Stimulated activated CD4-positive, alpha-beta T cell treated with anti-CD3 and anti-CD28 coated beads, TNF-alpha, amount 100 ng/mL, for 24 hours (primary cell): Measurements from ENCODE around the gene KCNS1.

Experiments used
- DNase-seq, 3 experiments: peaks; one replicate each; pipeline ENCODE4 v3.0.0-alpha.2; 2020; ENCODE audit warnings: low read depth in 3 of 3

The KCNS1 gene

DNA sequence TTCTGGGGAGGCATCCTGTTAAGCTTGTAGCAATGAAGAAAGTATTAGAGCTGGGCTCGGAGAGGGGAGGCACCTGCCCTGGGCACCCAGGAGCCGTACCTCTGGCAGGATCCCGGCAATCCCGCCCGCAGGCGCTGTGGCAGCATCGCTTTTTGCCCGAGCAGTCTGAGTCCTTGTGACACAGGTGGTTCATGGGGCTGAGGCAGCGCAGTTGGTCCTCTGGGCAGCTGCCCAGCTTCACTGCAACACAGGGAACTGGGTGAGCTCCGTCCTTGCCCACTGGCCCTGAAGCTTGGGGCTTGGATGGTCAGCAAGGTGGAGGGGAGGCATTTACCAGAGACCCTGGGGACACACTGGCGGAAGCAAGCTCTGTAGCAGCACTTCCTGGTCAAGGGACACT is 9.4 kb upstream of the KCNS1 start:
- no peak for DNase-seq

DNA sequence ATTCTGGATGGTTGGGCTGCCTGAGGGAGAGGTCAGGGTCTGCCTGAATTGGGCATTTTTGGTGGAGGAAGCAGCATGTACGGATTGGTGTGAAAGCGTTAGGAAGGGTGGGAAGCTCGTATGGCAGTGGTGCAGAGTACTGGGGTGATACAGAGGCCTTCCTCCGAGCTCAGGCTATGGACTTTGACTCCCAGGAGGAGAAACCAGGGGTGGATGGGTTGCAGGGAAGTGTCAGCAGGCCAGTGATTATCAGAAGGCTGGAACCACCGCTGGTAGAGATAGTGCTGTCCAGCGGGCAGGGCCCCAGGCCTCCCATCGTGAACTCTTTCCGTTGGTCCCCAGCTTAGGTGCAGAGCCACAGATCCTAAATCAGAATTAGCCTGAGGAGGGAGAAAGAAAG is 8.7 kb upstream of the KCNS1 start:
- no peak for DNase-seq

DNA sequence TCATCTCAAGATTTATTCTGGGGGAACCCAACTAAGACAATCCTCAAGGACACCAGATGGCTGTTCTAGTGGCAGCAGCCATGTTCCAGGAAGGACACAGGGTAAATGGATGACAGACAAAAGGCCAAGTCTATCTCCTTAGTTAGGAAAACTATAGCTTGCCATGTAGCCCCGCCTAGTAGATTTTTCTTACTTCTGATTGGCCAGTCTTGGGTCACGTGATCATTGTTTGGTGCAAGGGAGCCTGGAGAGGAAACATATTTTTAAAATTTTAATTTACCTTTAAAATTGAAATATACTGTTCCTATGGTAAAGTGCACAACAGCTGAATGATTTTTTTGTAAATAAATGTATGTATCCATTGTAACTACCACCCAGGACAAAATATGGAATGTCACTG is 4.4 kb upstream of the KCNS1 start:
- no peak for DNase-seq

DNA sequence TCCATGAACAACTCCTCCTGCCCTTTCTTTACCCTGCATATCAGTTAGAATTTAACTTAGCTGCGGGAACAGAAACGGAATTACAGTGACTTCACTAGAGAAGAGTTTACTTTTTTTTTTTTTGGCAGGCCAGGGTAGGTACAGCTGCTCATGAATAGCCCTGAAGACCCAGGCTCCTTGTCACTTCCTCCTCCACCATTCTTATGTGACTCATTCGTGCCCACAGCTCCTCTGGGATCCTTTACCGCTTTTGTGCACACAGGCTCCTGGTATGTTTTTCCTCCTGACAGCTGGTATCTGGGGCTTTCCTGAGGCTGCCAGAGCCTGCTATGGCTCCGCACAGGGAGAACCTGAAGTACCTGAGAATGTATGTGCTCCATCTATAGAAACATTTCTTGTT is 3.9 kb upstream of the KCNS1 start:
- DNase-seq: no peak

DNA sequence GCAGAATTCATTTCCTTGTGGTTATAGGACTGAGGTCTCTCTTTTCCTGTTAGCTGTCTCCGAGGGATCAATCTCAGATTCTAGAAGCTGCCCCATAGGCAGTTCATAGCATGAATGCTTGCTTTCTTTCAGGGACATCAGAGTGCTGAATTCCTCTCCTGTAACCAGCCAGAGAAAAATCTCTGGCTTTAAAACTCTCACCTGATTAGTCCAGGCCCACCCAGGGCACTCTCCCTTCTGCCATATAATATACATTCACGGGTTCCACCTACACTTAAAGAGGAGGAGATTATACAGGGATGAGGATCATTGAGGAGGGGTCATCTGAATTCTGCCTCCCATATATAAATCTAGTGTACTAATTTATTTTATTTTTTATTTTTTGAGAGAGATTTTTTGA is 2.1 kb upstream of the KCNS1 start:
- no peak for DNase-seq

DNA sequence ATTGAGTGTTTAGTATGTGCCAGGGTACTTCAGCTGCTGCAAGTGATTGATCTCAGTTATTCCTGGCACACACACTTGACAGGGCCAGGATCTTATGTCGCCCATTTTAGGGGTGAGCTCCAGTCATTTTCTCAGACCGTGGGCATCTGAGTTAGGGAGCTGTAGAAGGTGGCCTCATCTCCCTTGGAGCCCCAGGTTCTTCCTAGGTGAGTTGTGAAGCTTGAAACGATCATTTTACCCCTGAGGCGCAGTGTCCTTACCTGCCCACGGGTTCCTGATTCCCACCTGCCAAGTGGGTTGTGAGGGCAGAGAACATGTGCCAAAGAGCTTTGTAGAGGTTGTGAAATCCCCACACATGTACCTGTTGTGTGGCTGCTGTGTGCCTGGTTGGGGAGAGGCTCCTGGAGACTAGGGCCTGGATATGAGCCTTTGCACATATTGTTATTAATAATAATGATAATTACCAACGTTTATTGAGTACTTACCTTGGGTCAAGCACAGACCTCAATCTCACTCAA is 465 bp upstream of the KCNS1 start:
- no peak for DNase-seq

DNA sequence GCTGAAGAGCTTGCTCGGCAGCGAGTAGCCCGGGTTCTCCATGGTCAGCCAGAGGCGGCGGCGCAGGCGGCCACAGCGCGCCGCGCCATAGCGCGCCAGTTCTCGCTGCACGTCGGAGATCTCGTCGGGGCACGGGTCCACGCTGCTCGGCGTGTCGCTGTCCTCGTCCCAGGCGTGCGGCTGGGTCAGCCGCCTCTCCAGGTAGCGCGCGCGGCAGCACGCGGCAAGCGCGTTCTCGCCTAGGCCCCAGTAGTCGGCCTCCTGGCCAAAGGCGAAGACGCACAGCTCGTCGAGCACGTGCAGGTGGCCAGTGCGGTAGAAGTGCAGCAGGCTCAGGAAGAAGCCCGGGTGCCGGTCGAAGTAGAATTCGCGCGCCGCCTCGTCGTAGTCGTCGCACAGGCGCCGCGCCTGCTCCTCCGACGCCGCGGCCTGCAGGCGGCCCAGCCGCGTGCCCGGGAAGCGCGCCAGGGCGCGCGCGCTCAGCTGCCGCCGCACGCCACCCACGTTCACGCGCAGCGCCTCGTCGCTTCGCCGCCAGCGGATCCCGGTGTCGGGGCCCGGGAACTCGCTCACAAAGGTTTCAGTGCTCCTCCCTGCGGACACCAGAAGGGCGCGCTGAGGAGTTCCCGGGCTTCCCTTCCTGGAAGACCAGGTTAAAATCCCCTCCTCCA is 2.7 kb downstream of the KCNS1 start:
- DNase-seq: peak in 1 of 3 experiments; percentile 35

DNA sequence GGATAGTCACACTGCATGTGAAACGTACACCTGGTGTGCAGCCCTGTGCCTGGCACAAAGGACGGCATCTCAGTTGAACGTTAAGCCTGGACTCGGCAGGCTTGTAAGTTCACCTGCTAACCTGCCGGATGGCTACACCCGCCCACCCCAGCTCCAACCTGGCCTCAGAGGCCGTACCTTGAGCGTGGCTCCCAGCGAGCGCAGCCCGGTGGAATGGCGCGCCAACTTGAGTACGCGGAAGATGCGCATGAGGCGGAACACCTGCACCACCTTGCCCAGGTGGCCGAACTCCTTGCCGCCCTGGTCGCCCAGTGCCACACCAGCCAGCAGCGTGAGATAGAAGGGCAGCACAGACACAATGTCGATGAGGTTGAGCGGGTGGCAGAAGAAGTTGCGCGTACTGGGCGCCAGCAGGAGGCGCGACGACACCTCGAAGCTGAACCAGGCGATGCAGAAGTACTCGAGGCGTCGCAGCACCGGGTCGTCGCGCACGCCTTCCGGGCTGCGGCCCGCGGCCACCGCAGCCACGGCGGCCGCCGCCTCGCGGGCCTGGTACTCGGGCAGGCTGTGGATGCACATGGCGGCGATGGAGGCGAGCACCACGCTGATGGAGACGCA is 3.3 kb downstream of the KCNS1 start:
- DNase-seq: peak in 1 of 3 experiments; percentile 55

DNA sequence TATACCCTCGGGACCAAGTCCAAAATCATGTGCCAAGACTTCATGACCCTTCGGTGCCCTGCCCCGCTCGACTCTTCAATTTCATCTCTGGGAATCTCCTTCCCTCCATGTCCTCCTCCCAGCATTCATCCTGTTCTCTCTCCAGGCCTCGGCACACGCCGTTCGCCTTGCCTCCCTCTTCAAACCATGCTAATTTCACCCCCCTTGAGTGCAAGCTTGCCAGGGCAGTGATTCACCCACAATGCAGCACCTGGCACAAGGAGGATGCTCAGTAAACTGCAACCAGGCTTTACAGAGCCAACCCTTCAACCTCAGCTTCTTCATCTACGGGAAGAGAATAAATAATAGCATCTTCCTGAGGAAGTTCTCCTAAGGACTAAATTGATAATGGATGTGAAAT is 4.1 kb downstream of the KCNS1 start:
- no peak for DNase-seq

DNA sequence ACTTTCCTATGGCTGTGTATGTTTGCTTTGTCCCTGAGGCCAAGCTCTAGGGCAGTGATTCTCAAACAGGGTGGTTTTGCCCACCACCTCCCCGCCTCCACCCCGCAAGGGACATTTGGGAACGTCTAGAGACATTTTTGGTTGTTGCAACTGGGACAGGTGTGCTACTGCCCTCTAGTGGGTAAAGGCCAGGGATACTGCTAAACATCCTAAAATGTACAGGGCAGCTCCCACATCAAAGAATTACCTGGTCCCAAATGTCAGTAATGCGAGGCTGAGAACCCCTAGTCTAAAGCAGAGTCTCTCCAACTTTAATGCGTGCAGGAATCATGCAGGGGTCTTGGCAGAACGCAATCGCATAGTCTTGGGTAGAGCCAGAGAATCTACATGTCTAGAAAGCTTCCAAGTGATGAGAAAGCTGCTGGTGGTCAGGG is 5.1 kb downstream of the KCNS1 start:
- peak; percentile 22 to 45 (median 44) for DNase-seq

DNA sequence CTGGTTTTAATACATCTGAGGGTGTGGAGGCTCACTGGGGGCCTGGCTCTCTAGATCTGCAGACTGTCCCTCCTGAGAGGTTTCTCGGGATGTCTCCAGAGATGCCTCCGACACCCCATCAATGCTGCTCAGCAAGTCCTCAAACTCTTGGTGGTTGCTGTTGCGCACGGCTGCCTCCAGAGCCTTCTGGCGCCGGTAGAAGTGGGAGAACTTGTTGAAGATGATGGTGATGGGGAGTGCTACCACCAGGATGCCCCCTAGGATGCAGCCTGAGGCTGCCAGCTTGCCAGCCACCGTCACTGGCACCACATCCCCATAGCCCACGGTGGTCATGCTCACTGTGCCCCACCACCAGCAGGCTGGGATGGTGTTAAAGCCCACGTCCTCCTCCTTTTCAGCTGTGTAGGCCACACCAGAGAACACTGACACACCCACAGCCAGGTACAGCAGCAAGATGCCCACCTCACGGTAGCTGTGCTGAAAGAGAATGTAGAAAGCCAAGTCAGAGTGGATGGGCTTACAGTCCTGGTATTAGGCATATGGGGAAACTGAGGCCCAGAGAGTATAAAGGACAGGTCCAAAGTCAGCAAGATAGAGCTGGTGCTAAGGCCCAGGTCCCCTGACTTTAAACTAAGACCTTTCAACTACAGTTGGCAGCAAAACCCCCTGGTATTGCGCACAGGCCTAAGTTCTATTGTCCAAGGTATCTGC is 5.9 kb downstream of the KCNS1 start:
- no peak for DNase-seq

DNA sequence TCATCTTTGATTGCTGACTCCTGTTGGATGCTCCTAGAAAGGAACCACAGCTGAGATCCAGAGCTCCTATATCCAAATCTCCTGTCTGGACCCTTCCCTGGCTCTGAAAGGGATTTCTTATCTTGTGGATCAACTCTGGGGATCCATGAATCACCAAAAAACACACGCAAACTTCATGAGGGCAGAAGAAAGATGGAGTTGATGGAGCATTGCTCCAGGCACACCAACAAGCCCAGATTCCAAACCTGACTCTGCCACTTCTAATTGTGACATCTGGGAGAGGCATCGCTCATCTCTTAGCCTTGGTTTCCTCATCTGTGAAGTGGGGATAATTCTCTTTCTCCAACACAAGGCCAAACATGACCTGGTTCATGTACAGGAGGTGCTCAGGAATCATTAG is 6.7 kb downstream of the KCNS1 start:
- DNase-seq: no peak

DNA sequence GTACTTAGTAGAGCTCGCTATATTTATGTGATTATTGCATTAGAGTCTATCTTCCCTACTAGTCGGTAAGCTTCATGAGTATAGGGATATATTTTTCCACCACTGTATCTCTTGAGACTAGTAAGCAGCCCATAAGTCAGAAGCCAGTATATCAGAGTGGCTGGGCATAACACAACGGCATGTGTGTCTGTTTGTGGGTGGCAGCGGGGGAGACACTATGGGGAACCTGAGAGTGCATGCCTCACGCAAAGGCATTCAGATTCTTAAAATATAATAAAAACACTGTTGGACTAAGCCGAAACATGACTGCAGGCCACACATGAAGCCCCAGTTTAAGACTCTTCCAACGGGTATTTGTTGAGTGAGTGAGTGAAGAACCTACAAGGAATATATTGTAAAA is 8.0 kb downstream of the KCNS1 start:
- DNase-seq: no peak

DNA sequence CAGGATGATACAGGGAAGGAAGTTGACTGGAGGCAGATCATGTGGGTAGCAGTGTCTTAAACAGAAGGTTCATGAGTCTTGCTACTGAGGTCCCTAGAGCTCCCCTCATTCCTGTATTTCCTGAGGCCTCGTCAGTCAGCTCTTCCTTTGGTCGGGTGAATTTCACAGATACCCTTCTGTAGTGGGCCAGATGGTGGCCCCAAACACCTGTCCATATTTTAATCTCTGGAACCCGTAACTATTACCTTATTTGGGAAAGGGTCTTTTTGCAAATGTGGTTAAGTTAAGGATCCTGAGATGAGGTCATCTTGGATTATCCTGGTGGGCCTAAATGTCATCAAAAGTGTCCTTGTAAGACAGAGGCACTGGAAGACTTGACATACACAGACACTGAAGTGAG is 9.6 kb downstream of the KCNS1 start:
- no peak for DNase-seq

DNA sequence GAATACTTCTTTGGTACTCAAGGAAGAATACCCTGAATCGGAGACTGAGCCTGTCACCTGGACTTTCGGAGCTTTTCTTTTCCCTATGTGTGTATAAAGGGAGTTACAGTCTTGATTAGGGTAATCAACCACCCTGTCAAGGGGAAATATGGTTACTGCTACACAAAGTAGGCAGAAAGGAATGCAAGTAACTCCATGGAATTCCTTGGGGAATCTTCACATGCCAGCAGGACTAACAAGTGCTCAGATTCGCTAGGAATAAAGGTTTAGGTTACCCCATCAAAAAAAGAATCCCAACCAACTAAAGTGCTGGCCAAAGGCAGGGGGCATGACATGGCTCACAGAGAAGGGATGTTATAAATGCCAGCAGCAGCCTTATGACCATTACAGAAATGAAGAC is 10.4 kb downstream of the KCNS1 start:
- DNase-seq: no peak

DNA sequence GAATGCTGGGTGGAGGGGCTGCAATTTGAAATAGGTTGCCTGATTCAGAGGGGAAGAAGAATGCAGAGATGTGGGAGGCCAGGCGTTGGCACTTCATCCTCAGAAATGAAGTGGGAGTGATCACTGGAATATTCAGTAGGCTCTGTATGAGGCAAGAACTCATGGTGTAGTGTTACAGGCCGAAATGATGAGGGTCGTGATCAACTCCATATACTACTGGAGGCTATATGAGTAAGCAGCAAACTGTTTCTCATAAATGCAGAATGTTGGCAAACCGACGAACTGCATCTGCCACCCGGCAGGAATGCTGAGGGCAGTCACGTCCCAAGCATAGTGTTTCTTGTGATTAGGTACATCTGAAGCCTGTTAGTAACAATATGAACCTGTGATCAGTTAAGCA is 12.7 kb downstream of the KCNS1 start:
- no peak for DNase-seq

DNA sequence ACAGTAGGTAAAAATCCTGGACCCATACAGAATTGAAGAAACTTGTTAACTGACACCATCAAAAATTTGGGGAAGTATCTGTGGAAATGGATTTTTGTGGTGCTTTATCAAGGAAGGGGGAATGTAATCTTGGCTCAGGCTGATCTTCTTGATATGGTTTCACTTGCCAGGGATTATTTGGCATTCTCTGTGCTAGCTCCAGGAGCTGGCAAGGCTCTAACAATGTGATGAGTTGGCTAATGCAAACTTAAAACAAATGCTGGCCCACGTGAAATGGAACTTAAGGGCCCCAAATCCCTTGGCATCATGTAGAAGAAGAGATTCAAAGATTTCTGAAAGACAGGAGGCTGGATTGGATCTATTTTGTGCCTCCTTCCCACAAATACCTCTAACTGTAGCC is 13.1 kb downstream of the KCNS1 start:
- no peak for DNase-seq

DNA sequence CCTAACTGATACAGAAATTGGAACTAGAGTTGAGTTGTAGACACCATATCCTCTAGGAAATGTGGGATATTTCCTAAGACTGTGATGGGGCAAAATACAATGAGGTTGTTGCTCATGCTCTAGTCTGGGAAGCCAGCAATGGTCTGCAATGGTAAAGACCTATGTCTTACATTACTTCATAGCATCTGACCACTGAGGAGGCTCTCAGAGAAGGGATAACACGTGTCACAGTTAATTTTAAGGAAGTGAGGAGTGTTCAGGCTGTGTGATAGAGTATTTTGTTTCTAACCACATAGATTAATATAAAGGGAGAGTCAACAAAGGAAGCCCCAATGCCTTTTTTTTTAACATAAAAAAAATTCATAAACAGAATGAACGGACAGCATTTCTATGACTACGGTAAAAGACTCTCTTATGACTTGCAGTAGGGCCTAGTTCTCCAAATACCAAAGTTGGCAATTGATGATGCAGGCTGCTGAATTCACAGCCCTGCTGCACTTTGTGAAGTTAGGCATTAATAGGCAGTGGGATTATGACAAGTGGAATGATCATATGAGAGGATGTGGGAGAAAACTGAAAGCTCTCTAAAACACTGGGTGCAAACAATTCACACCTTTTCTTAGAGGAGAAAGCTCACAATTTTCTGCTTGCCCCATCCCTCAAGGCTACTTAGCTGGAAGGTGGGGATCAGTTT is 13.7 kb downstream of the KCNS1 start:
- no peak for DNase-seq

DNA sequence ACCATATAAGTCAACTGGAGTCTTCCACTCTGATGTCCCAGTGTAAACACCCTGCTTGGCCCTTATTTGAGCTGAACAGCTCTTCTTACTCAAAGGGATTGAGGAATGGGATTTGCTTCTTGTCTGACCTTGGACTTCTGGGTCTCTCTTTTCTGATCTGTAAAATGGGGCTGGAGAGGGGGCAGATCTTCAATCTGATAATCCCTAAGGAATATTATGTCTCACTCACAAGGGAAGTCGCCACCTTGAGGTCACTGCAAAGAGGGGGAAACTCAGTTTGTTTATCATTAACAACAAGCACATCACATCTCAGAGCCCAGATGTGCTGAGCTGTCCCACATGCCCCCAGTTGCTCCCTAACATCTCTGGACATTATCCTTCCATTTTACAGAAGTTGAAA is 15.1 kb downstream of the KCNS1 start:
- DNase-seq: no peak

DNA sequence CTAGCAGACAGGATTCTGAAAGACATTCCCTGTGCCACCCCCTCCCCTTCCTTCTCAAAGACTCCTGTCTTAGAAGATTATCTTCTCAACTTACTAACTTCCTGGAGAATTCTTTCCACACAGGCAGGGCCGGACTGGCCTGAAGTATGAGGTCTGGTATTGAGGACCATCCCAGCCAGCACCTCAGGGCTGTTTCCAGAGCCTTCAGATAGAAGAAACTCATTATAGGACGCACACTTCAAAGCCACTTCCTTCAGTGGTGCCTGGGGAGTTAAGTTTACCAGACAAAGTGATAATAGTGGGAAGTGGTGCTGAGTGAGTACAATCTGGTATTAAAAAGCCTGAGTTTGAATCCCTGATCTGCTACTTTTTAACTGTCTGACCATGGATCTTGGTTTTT is 15.6 kb downstream of the KCNS1 start:
- no peak for DNase-seq

DNA sequence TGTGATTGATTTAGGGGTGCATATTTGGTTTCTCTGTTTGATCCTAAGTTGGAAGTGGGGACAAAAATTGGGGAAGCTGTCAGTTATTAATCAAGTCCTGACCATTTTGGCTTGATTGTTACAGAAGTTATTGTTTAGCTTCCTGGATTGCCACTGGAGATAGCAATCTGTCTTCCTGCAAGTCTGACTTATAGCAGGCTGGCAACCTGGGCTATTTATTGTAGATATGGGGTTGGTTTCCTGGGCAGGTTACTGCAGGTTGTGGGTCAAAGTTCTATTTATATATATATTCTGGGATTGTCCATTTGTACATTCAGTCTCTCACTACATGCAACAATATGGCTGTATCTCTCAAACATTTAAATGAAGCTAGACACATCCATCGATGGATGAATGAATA is 17.8 kb downstream of the KCNS1 start:
- no peak for DNase-seq

DNA sequence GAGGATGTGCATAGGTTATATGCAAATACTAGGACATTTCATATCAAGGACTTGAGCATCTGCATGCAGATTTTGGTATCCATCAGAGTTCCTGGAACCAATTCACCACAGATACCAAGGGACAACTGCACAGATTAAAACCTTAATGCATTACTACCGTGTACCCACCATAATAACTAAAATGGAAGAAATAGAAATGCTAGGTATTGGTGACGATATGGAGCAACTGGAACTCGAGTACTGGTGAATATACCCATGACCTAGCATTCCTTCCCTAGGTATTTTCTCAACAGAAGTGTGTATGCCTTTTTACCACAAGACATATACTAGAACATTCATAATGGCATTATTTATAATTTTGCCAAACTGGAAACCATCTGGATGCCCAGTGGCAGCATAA is 18.5 kb downstream of the KCNS1 start:
- DNase-seq: no peak
